HepG2 (cell line): ENCODE data around the gene LRIT2. TPM values are rescaled to one million over a fixed set of nuclear protein-coding genes. Genes with fewer than 3 reads are reported as not detected.
A peak's percentile ranks its signal among the peaks of the same experiment; 100 is the strongest.

Experiments
- ATAC-seq: fragments of 200-7000 bp; cut with Tn5 transposase; 3 replicates; pipeline ENCODE4 v1.9.1; 2020; ENCODE audit warnings: mild to moderate bottlenecking, moderate library complexity
- BruUV-seq: library from RNA; stranded (reverse); fragments of 400-500 nt; replicated peaks from 2 replicates; lab custom pipeline; 2021; lab: Mats Ljungman, UMichigan
- CTCF ChIA-PET: fragments of 300-600 bp; formaldehyde crosslinking; extraction: SDS; loops from one replicate; lab custom pipeline; 2021; ENCODE audit warnings: low total read pairs, inconsistent platforms, low intra/inter-chr PET ratio; lab: Yijun Ruan, JAX
- POLR2A ChIA-PET: fragments of 350-600 bp; sonication (Branson Sonifier 250); formaldehyde crosslinking; loops from one replicate; lab custom pipeline; 2020; ENCODE audit warnings: antibody characterized with exemption, inconsistent platforms; lab: Yijun Ruan, JAX
- DNase-seq: peaks from one replicate; pipeline ENCODE4 v3.0.0-alpha.2; 2015; ENCODE audit warnings: low spot score
- FAIRE-seq: peaks from 3 replicates; lab custom pipeline; 2011; peaks lifted over from hg19 to GRCh38; lab: Jason Lieb, UNC
- H2AFZ ChIP-seq: one replicate; pipeline ENCODE4 v1.6.1; 2011; ENCODE audit warnings: low read length, inconsistent platforms
- H3K27ac ChIP-seq: fragments of 300-600 bp; 3 replicates; pipeline ENCODE4 v1.8.0; 2011; ENCODE audit warnings: mixed run types, mild to moderate bottlenecking, mixed read lengths, low read length, inconsistent platforms; ENCODE audit not compliant: insufficient read depth; ENCODE audit errors: extremely low read length
- H3K27me3 ChIP-seq, 2 experiments: fragments of 200-600 bp in 1 of 2; 2 replicates in 1 of 2; 3 replicates in 1 of 2; pipeline versions ENCODE4 v1.6.0 to v1.8.0; 2011; ENCODE audit warnings: low read length in 2 of 2, mild to moderate bottlenecking in 2 of 2, moderate library complexity in 2 of 2, inconsistent platforms in 1 of 2; ENCODE audit not compliant: insufficient read depth in 2 of 2, control insufficient read depth in 1 of 2
- H3K36me3 ChIP-seq, 2 experiments: fragments of 200-600 bp in 1 of 2; replicated peaks in 1 of 2; 2 replicates in 1 of 2; 3 replicates in 1 of 2; pipeline versions ENCODE4 v1.5.1 to v1.8.0; 2011; ENCODE audit warnings: low read length in 2 of 2, inconsistent platforms in 1 of 2; ENCODE audit not compliant: insufficient read depth in 2 of 2, control insufficient read depth in 1 of 2
- H3K4me1 ChIP-seq: 2 replicates; pipeline ENCODE4 v1.5.1; 2012; ENCODE audit warnings: low read length, inconsistent platforms; ENCODE audit not compliant: insufficient read depth
- H3K4me2 ChIP-seq: 2 replicates; pipeline ENCODE4 v1.6.0; 2011; ENCODE audit warnings: low read depth, low read length, inconsistent platforms
- H3K4me3 ChIP-seq, 3 experiments: fragments of 200-600 bp in 1 of 3; sonication (generic), shearing (Covaris generic) in 1 of 3; replicated peaks in 1 of 3; 2 replicates each; pipeline ENCODE4 v1.5.1; 2011 to 2016; ENCODE audit warnings: low read length in 3 of 3, inconsistent platforms in 2 of 3, low read depth in 2 of 3, mild to moderate bottlenecking in 2 of 3, control low read depth in 1 of 3, mixed read lengths in 1 of 3; ENCODE audit not compliant: insufficient read depth in 1 of 3
- H3K79me2 ChIP-seq: one replicate; pipeline ENCODE4 v1.6.1; 2011; ENCODE audit warnings: low read length, inconsistent platforms; ENCODE audit not compliant: insufficient read depth
- H3K9ac ChIP-seq: 2 replicates; pipeline ENCODE4 v1.6.0; 2011; ENCODE audit warnings: mild to moderate bottlenecking, low read depth, low read length, inconsistent platforms; ENCODE audit not compliant: insufficient read depth
- H3K9me3 ChIP-seq: 2 replicates; pipeline ENCODE4 v1.5.1; 2012; ENCODE audit warnings: mild to moderate bottlenecking, low read length
- H4K20me1 ChIP-seq: 2 replicates; pipeline ENCODE4 v1.6.0; 2011; ENCODE audit warnings: inconsistent platforms, mild to moderate bottlenecking, low read length, moderate library complexity; ENCODE audit not compliant: insufficient read depth
- ARNT2 ChIP-seq: sonication (generic); formaldehyde crosslinking; IDR thresholded peaks from 2 replicates; pipeline ENCODE4 v1.8.0; 2022; ENCODE audit warnings: mild to moderate bottlenecking, low read depth, missing genetic modification reagents, moderate library complexity
- CTCF ChIP-seq: sonication (generic); formaldehyde crosslinking; IDR thresholded peaks from 2 replicates; pipeline ENCODE4 v1.5.0; 2020; ENCODE audit warnings: mild to moderate bottlenecking, missing genetic modification reagents, moderate library complexity
- ETV6 ChIP-seq: sonication (generic); formaldehyde crosslinking; conservative IDR thresholded peaks from 2 replicates; pipeline ENCODE4 v1.4.0; 2020; ENCODE audit warnings: missing genetic modification reagents
- IKZF4 ChIP-seq: sonication (generic); formaldehyde crosslinking; IDR thresholded peaks from 2 replicates; pipeline ENCODE4 v1.5.1; 2020; ENCODE audit warnings: borderline replicate concordance, mild to moderate bottlenecking, low read depth, missing genetic modification reagents; ENCODE audit errors: not compliant biosample characterization
- ISL2 ChIP-seq: sonication (generic); formaldehyde crosslinking; IDR thresholded peaks from 2 replicates; pipeline ENCODE4 v1.5.0; 2020; ENCODE audit warnings: missing genetic modification reagents
- KDM5A ChIP-seq: fragments of 200-600 bp; sonication (generic); IDR thresholded peaks from 2 replicates; pipeline ENCODE4 v1.7.0; 2018; ENCODE audit warnings: antibody characterized with exemption, mild to moderate bottlenecking, low read length, borderline replicate concordance
- MLX ChIP-seq: IDR thresholded peaks from 2 replicates; pipeline ENCODE4 v1.6.1; 2016
- NFE2L2 ChIP-seq: fragments of 150-350 bp; IDR thresholded peaks from 2 replicates; pipeline ENCODE4 v1.6.1; 2014; ENCODE audit warnings: low read length
- NFYC ChIP-seq: IDR thresholded peaks from 2 replicates; pipeline ENCODE4 v1.6.1; 2016; ENCODE audit warnings: missing genetic modification reagents, missing compliant biosample characterization
- PRMT3 ChIP-seq: sonication (generic); formaldehyde crosslinking; IDR thresholded peaks from 2 replicates; pipeline ENCODE4 v1.8.1; 2022; ENCODE audit warnings: low read depth, mild to moderate bottlenecking, moderate library complexity, missing genetic modification reagents, borderline replicate concordance
- TOPORS ChIP-seq: sonication (generic); formaldehyde crosslinking; IDR thresholded peaks from 2 replicates; pipeline ENCODE4 v1.8.0; 2023; ENCODE audit warnings: mild to moderate bottlenecking, missing genetic modification reagents
- ZBTB38 ChIP-seq: sonication (generic); formaldehyde crosslinking; IDR thresholded peaks from 2 replicates; pipeline ENCODE4 v1.5.1; 2020; ENCODE audit warnings: mild to moderate bottlenecking, missing genetic modification reagents
- ZNF180 ChIP-seq: sonication (generic); formaldehyde crosslinking; IDR thresholded peaks from 2 replicates; pipeline ENCODE4 v1.4.0; 2020; ENCODE audit warnings: low read depth, missing genetic modification reagents, borderline replicate concordance
- ZNF256 ChIP-seq: sonication (generic); formaldehyde crosslinking; conservative IDR thresholded peaks from 2 replicates; pipeline ENCODE4 v1.4.0; 2020; ENCODE audit warnings: missing genetic modification reagents
- ZNF260 ChIP-seq: sonication (generic); formaldehyde crosslinking; IDR thresholded peaks from 2 replicates; pipeline ENCODE4 v1.4.0; 2020; ENCODE audit warnings: missing genetic modification reagents, low read depth, mild to moderate bottlenecking, borderline replicate concordance
- ZNF274 ChIP-seq: sonication (generic); formaldehyde crosslinking; IDR thresholded peaks from 2 replicates; pipeline ENCODE4 v1.5.1; 2020; ENCODE audit warnings: mild to moderate bottlenecking, missing genetic modification reagents
- ZNF34 ChIP-seq: sonication (generic); formaldehyde crosslinking; IDR thresholded peaks from 2 replicates; pipeline ENCODE4 v1.4.0; 2020; ENCODE audit warnings: mild to moderate bottlenecking, missing genetic modification reagents, borderline replicate concordance
- ZNF549 ChIP-seq: sonication (generic); formaldehyde crosslinking; IDR thresholded peaks from 2 replicates; pipeline ENCODE4 v1.5.0; 2020; ENCODE audit warnings: missing genetic modification reagents
- ZNF605 ChIP-seq: sonication (generic); formaldehyde crosslinking; IDR thresholded peaks from 2 replicates; pipeline ENCODE4 v1.8.0; 2022; ENCODE audit warnings: mild to moderate bottlenecking, missing genetic modification reagents
- ZNF629 ChIP-seq: sonication (generic); formaldehyde crosslinking; conservative IDR thresholded peaks from 2 replicates; pipeline ENCODE4 v1.5.0; 2020; ENCODE audit warnings: missing genetic modification reagents
- WGBS: methylation state at CpG from one replicate; pipeline ENCODE4 v1.1.6; 2017; ENCODE audit warnings: low lambda C conversion rate; 5-methylcytosine and 5-hydroxymethylcytosine counted together
- in situ Hi-C: cut with HindIII; loops from 2 replicates; pipeline ENCODE4 v1.10.0; 2017; ENCODE audit warnings: low pct_unique_long_range_greater_than_20kb; ENCODE audit not compliant: extremely low pct_ligation_motif_present
- intact Hi-C: fragments of 100-400 bp; cut with micrococcal nuclease; formaldehyde crosslinking; loops from one replicate; pipeline ENCODE4 v1.10.0; 2022; ENCODE audit not compliant: unreplicated experiment
- polyA plus RNA-seq, 8 experiments: library from polyadenylated mRNA; depleted of rRNA in 3 of 8; stranded (reverse) in 7 of 8; unstranded in 1 of 8; fragments of >200 nt; fragmentation: Illumina TruSeq in 4 of 8; extraction: Trizol in 4 of 8; gene quantifications; 2 replicates each; pipeline versions ENCODE4 v1.2.1 to v1.2.3, GENCODE V29; 2011 to 2016; ENCODE audit warnings: low read depth in 4 of 8, missing spikeins in 1 of 8, mixed read lengths in 1 of 8; ENCODE audit not compliant: insufficient read depth in 1 of 8
- total RNA-seq, 5 experiments: library from RNA; depleted of rRNA; stranded (reverse); fragments of >200 nt; fragmentation: Illumina TruSeq; extraction: Trizol; gene quantifications; 2 replicates each; pipeline ENCODE4 v1.2.3, GENCODE V29; 2016; ENCODE audit warnings: low read depth in 1 of 5

The LRIT2 gene
- total and polyA plus RNA-seq, 2 of the 13 experiments (the other 11 are each of a cell fraction or from before 2014, with no cell fraction given) = not detected

GRCh38 chr10:84248794-84249193, 23.4 kb upstream of the LRIT2 start:
- Histone ChIP-seq H3K27ac (no peak overlapping the region), H3K4me1 (peaks cover 20% of the 10 kb centered on the region), H3K4me3 (no peak overlapping the region)
- CTCF ChIA-PET = no interaction called here
- ATAC-seq (peak; percentile 16; the same call in 1 of the 3 replicates), DNase-seq (no peak)
- POLR2A ChIA-PET = no interaction called here
- TF ChIP-seq ZNF549 (CRISPR knock-in tag) (no peak), ZNF274 (no peak), KDM5A (no peak), PRMT3 (no peak), ZNF34 (CRISPR knock-in tag) (no peak), NFYC (no peak), CTCF (CRISPR knock-in tag) (peak; percentile 18; the same call in 1 of the 2 replicates), ISL2 (CRISPR knock-in tag) (no peak)
- TF ChIP-seq, all 625 proteins: peak for 1
- Histone ChIP-seq H3K9me3 (no peaks in the 10 kb centered on the region), H3K79me2 (no peaks in the 10 kb centered on the region), H3K9ac (no peak overlapping the region), H2AFZ (no peak overlapping the region), H4K20me1 (no peaks in the 10 kb centered on the region), H3K4me2 (no peak overlapping the region), H3K36me3 (no peaks in the 10 kb centered on the region), H3K27me3 (peaks cover 0 to 4% of the 10 kb centered on the region in 2 experiments; a peak in 1 of 5 replicates)
- BruUV-seq = no TSS peak
- in situ Hi-C loops (no loop called here), intact Hi-C loops (no loop called here)
- WGBS = 26% methylated on average over 12 of the region's 12 CpGs
- FAIRE-seq = no peak

GRCh38 chr10:84247496-84247895, 22.2 kb upstream of the LRIT2 start:
- no peak overlapping the region for H3K9ac ChIP-seq
- no peak for FAIRE-seq
- no peak for TF ChIP-seq ZNF260 (CRISPR knock-in tag)
- TF ChIP-seq ZNF605 = no peak
- TF ChIP-seq TOPORS (CRISPR knock-in tag) = no peak
- no peak for TF ChIP-seq ZNF256
- TF ChIP-seq ZNF629 (CRISPR knock-in tag) = no peak
- no peak for TF ChIP-seq ARNT2 (CRISPR knock-in tag)
- TF ChIP-seq ZBTB38 (CRISPR knock-in tag) = no peak
- no peak for TF ChIP-seq MLX
- TF ChIP-seq IKZF4 (CRISPR knock-in tag) = no peak
- TF ChIP-seq ETV6 (CRISPR knock-in tag) = no peak
- no peak for TF ChIP-seq NFE2L2
- TF ChIP-seq ZNF180 (CRISPR knock-in tag) = no peak

More at GRCh38 chr10:84247496-84247895, 22.2 kb upstream of the LRIT2 start:
- intact Hi-C loops (no loop called here), in situ Hi-C loops (no loop called here)
- CTCF ChIA-PET = no interaction called here
- no peaks in the 10 kb centered on the region for H3K36me3 ChIP-seq
- POLR2A ChIA-PET = no interaction called here
- DNase-seq (no peak), ATAC-seq (no peak)
- WGBS = 56% methylated on average over 6 of the region's 6 CpGs
- BruUV-seq = no TSS peak
- H3K79me2 ChIP-seq = no peaks in the 10 kb centered on the region
- no peak overlapping the region for H3K27ac ChIP-seq
- H3K4me3 ChIP-seq = no peak overlapping the region
- no peaks in the 10 kb centered on the region for H4K20me1 ChIP-seq
- no peak overlapping the region for H3K4me2 ChIP-seq
- no peaks in the 10 kb centered on the region for H3K9me3 ChIP-seq
- peaks cover 26% of the 10 kb centered on the region for H3K4me1 ChIP-seq
- H2AFZ ChIP-seq = no peak overlapping the region
- H3K27me3 ChIP-seq = peaks cover 0 to 4% of the 10 kb centered on the region in 2 experiments; a peak in 1 of 5 replicates
